HUES48 (cell line): Measurements from ENCODE around the gene YAP1.

ENCODE experiments used
- H3K27ac ChIP-seq: one replicate; pipeline ENCODE4 v1.7.0; 2013; ENCODE audit warnings: low read depth, low read length, inconsistent platforms
- H3K27me3 ChIP-seq: 2 replicates; pipeline ENCODE4 v1.6.1; 2013; ENCODE audit warnings: mild to moderate bottlenecking, low read length; ENCODE audit not compliant: control insufficient read depth, insufficient read depth
- H3K36me3 ChIP-seq: 2 replicates; pipeline ENCODE4 v1.6.1; 2013; ENCODE audit warnings: low read length; ENCODE audit not compliant: control insufficient read depth, insufficient read depth
- H3K4me1 ChIP-seq: 2 replicates; pipeline ENCODE4 v1.6.1; 2013; ENCODE audit warnings: mild to moderate bottlenecking, low read length; ENCODE audit not compliant: control insufficient read depth, insufficient read depth
- H3K4me3 ChIP-seq: 2 replicates; pipeline ENCODE4 v1.5.1; 2013; ENCODE audit warnings: mild to moderate bottlenecking, low read depth, low read length
- H3K9ac ChIP-seq: 2 replicates; pipeline ENCODE4 v1.6.1; 2013; ENCODE audit warnings: mild to moderate bottlenecking, low read depth, low read length, moderate library complexity
- H3K9me3 ChIP-seq: 2 replicates; pipeline ENCODE4 v1.6.1; 2013; ENCODE audit warnings: low read length; ENCODE audit not compliant: control insufficient read depth, insufficient read depth

The YAP1 gene

GRCh38 chr11:102186551-102187191, 76.4 kb downstream of the YAP1 start:
- Histone ChIP-seq H3K4me3 (no peak overlapping the region), H3K4me1 (peaks cover 20% of the 10 kb centered on the region), H3K36me3 (no peaks in the 10 kb centered on the region), H3K27ac (peak overlapping the region; percentile 27), H3K9ac (no peak overlapping the region), H3K9me3 (no peaks in the 10 kb centered on the region), H3K27me3 (no peaks in the 10 kb centered on the region)

GRCh38 chr11:102187416-102188151, 77.3 kb downstream of the YAP1 start:
- peaks cover 20% of the 10 kb centered on the region for H3K4me1 ChIP-seq
- no peak overlapping the region for H3K4me3 ChIP-seq

GRCh38 chr11:102188488-102188887, 78.2 kb downstream of the YAP1 start:
- no peak overlapping the region for H3K4me3 ChIP-seq
- no peaks in the 10 kb centered on the region for H3K36me3 ChIP-seq

More at GRCh38 chr11:102187416-102188151, 77.3 kb downstream of the YAP1 start:
- Histone ChIP-seq H3K27ac (peak overlapping the region; percentile 27), H3K36me3 (no peaks in the 10 kb centered on the region), H3K9me3 (no peaks in the 10 kb centered on the region), H3K9ac (no peak overlapping the region), H3K27me3 (no peaks in the 10 kb centered on the region)

GRCh38 chr11:102191832-102192231, 81.6 kb downstream of the YAP1 start:
- peaks cover 18% of the 10 kb centered on the region for H3K4me1 ChIP-seq
- H3K4me3 ChIP-seq, result no peak overlapping the region
- H3K27ac ChIP-seq, result peak overlapping the region; percentile 41
- no peaks in the 10 kb centered on the region for H3K27me3 ChIP-seq
- H3K9ac ChIP-seq, result no peak overlapping the region
- no peaks in the 10 kb centered on the region for H3K9me3 ChIP-seq
- no peaks in the 10 kb centered on the region; the same call in 1 of the 2 replicates for H3K36me3 ChIP-seq

More at GRCh38 chr11:102188488-102188887, 78.2 kb downstream of the YAP1 start:
- peaks cover 20% of the 10 kb centered on the region for H3K4me1 ChIP-seq
- H3K27ac ChIP-seq, result no peak overlapping the region
- no peaks in the 10 kb centered on the region for H3K27me3 ChIP-seq
- no peak overlapping the region for H3K9ac ChIP-seq
- no peaks in the 10 kb centered on the region for H3K9me3 ChIP-seq

- Histone ChIP-seq H3K36me3 (no peaks in the 10 kb centered on the region; the same call in 1 of the 2 replicates), H3K4me3 (no peak overlapping the region), H3K9ac (no peak overlapping the region), H3K4me1 (peaks cover 18% of the 10 kb centered on the region), H3K27ac (peak overlapping the region; percentile 41), H3K9me3 (no peaks in the 10 kb centered on the region), H3K27me3 (no peaks in the 10 kb centered on the region)
Measured at GRCh38 chr11:102192349-102193066, 82.3 kb downstream of the YAP1 start.

GRCh38 chr11:102194257-102194656, 84.0 kb downstream of the YAP1 start:
- Histone ChIP-seq H3K27ac (no peak overlapping the region), H3K4me1 (peaks cover 32% of the 10 kb centered on the region), H3K4me3 (no peak overlapping the region)

GRCh38 chr11:102194990-102195389, 84.7 kb downstream of the YAP1 start:
- no peak overlapping the region for H3K9ac ChIP-seq

More at GRCh38 chr11:102194257-102194656, 84.0 kb downstream of the YAP1 start:
- Histone ChIP-seq H3K9me3 (no peaks in the 10 kb centered on the region), H3K36me3 (no peaks in the 10 kb centered on the region; the same call in 1 of the 2 replicates), H3K27me3 (no peaks in the 10 kb centered on the region), H3K9ac (no peak overlapping the region)

GRCh38 chr11:102196351-102196750, 86.1 kb downstream of the YAP1 start:
- Histone ChIP-seq H3K9ac (no peak overlapping the region), H3K27ac (peak overlapping the region; percentile 91)

More at GRCh38 chr11:102194990-102195389, 84.7 kb downstream of the YAP1 start:
- H3K27ac ChIP-seq, result no peak overlapping the region
- H3K4me1 ChIP-seq, result peaks cover 38% of the 10 kb centered on the region
- no peaks in the 10 kb centered on the region for H3K9me3 ChIP-seq
- H3K4me3 ChIP-seq, result no peak overlapping the region
- no peaks in the 10 kb centered on the region for H3K27me3 ChIP-seq
- no peaks in the 10 kb centered on the region; the same call in 1 of the 2 replicates for H3K36me3 ChIP-seq

GRCh38 chr11:102196816-102197215, 86.6 kb downstream of the YAP1 start:
- Histone ChIP-seq H3K9me3 (no peaks in the 10 kb centered on the region), H3K27me3 (no peaks in the 10 kb centered on the region), H3K4me3 (peak overlapping the region; percentile 39), H3K36me3 (no peaks in the 10 kb centered on the region; the same call in 1 of the 2 replicates), H3K9ac (peak overlapping the region; percentile 6; the same call in 1 of the 2 replicates), H3K4me1 (peaks cover 51% of the 10 kb centered on the region), H3K27ac (peak overlapping the region; percentile 91)

More at GRCh38 chr11:102196351-102196750, 86.1 kb downstream of the YAP1 start:
- H3K9me3 ChIP-seq, result no peaks in the 10 kb centered on the region
- H3K27me3 ChIP-seq, result no peaks in the 10 kb centered on the region
- no peak overlapping the region for H3K4me3 ChIP-seq
- H3K4me1 ChIP-seq, result peaks cover 47% of the 10 kb centered on the region
- H3K36me3 ChIP-seq, result no peaks in the 10 kb centered on the region; the same call in 1 of the 2 replicates

GRCh38 chr11:102197670-102198139, 87.5 kb downstream of the YAP1 start:
- peak overlapping the region; percentile 91 for H3K27ac ChIP-seq
- H3K27me3 ChIP-seq, result no peaks in the 10 kb centered on the region
- peaks cover 58% of the 10 kb centered on the region for H3K4me1 ChIP-seq
- peak overlapping the region; percentile 39 for H3K4me3 ChIP-seq
- no peaks in the 10 kb centered on the region for H3K9me3 ChIP-seq
- no peaks in the 10 kb centered on the region; the same call in 1 of the 2 replicates for H3K36me3 ChIP-seq
- peak overlapping the region; percentile 6; the same call in 1 of the 2 replicates for H3K9ac ChIP-seq
